Measurements from ENCODE around the gene SCGB1C1.
A peak's percentile ranks its signal among the peaks of the same experiment; 100 is the strongest.
"Not testable (repeated sequence)": the region's sequence is repeated elsewhere in the genome, so short reads cannot be mapped to it uniquely, and the experiment has no call there.

The SCGB1C1 gene

DNA sequence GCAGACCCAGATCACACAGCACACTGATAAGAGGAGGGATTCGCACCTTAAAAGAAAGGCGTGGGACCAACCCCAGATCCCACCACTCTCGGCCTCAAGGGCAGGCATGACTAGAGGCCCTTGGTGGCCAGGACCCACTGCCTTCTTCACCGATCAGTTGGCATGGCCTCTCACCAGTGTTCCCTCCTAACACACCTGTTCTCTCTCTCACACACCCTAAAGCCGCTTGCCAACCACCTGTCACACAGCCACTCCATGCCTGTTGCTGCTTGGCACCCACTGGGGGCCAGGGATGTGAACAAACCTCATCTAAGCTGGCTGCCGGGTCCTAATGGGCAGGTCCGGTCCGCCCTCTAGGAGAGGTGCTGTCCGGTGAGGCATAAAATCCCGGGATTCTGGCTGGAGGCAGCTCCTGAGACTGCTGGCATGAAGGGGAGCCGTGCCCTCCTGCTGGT is at the start of gene SCGB1C1:
Gene SCGB1C1 (plus strand): TSS at position 405 of the 455 bp plus-strand sequence. CDS start 22 bp downstream, at position 427.
- intact Hi-C loops (cut with DNase I); DNase-seq: not testable (repeated sequence)

- DNase-seq; intact Hi-C loops (cut with DNase I): not testable (repeated sequence)
Measured at GRCh38 chr11:180242-180641, 12.6 kb upstream of the SCGB1C1 start.

- peak in 9 of 10 donors; percentile 8 to 94 (median 49) for DNase-seq
- intact Hi-C loops (cut with DNase I) = not testable (repeated sequence)
Measured at GRCh38 chr11:189200-189783, 3.6 kb upstream of the SCGB1C1 start.

DNA sequence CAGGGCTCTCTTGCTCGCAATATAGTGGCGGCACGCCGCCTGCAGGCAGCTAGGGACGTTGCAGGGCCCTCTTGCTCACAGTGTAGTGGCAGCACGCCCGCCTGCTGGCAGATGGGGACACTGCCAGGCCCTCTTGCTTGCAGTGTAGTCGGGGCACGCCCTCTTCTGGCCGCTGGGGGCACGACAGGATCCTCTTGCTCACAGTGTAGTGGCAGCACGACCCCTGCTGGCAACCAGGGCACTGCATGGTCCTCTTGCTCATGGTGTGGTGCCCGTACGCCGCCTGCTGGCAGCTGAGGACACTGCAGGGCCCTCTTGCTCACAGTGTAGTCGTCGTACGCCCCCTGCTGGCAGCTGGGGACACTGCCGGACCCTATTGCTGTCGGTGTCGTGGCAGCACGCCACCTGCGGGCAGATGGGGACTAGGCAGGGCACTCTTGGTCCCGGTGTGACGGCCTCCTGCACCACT is 3.0 kb upstream of the SCGB1C1 start:
- intact Hi-C loops (cut with DNase I) = not testable (repeated sequence)
- peak in 7 of 10 donors; percentile 10 to 87 (median 39) for DNase-seq

- intact Hi-C loops (cut with DNase I) = not testable (repeated sequence)
- peak in 2 of 10 donors; percentile 21 to 79 for DNase-seq
Measured at GRCh38 chr11:190546-190945, 2.3 kb upstream of the SCGB1C1 start.

GRCh38 chr11:191490-192478 is 1.1 kb upstream of the SCGB1C1 start:
- intact Hi-C loops (cut with DNase I) = not testable (repeated sequence)
- DNase-seq = peak in 7 of 10 donors; percentile 9 to 79 (median 39)

- peak in 5 of 10 donors; percentile 2 to 75 (median 12) for DNase-seq
- intact Hi-C loops (cut with DNase I) = not testable (repeated sequence)
Measured at GRCh38 chr11:193481-193880, 603 bp downstream of the SCGB1C1 start.

DNA sequence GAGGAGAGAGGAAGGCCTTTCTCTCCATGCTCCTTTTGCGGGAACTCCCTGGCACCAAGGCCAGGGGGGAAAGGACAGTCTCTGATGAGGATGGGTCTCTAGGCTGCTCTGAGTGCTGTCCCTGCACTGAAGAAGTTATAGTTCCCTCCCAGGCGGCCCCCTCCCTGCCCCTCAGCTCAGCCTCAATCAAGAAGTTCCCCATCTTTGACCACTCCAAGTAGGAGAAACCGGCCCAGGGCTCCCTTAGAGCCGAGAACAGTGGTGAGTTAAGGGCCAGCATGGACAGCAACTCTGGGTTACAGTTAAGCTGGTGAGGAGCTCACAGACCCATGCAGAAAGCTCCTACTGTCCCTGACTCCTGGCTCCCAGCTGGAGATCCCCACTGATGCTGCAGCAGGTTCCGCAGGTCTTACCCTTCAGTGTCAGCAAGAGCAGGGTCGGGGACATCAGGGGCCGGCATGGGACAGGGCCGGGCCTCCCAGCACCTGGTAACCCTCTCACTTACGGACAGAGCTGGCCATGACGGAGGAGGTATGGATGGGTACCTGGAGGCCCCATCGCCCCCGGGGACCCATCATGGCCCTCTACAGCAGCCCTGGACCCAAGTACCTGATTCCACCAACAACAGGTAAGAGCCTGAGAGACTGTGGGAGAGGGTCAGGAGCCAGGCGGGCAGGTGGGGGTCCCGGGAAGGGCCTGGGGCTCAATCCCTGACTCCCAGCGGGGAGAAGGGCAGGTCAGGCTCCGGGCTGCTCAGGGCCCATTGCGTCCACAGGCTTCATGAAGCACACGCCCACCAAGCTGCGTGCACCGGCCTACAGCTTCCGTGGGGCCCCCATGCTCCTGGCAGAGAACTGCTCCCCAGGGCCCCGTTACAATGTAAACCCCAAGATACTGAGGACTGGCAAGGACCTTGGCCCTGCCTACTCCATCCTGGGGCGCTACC is 4.2 kb downstream of the SCGB1C1 start:
- DNase-seq = peak in 3 of 10 donors; percentile 63 to 66 (median 64)
- intact Hi-C loops (cut with DNase I) = no loop called here

DNA sequence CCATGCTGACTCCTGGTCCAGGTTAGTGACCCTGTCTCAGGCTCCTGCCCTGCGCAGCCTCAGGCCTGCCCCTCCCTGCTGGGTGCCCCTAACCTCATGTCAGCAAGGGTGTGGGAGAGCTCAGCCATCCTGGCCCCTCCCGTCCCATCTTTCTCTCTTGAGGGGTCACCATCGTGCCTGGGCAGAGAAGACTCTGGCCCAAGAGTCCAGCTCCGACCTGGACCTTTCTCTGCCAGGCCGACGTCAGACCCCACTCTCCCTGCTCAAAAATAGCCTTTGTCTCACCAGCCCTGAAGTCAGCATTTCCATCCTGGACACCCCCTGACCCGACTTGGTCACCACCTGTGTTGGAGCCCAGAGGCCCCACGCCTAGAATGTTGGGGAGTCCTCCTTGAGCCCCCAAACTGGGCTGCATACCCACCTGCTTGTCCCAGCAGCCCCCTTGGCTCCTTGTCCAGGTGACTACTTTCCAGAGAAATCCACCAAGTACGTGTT is 4.9 kb downstream of the SCGB1C1 start:
- DNase-seq = peak in 4 of 10 donors; percentile 5 to 72 (median 60)
- intact Hi-C loops (cut with DNase I) = no loop called here

GRCh38 chr11:198236-198806 is 5.4 kb downstream of the SCGB1C1 start:
- peak in 5 of 10 donors; percentile 8 to 61 (median 34) for DNase-seq
- intact Hi-C loops (cut with DNase I) = no loop called here

DNA sequence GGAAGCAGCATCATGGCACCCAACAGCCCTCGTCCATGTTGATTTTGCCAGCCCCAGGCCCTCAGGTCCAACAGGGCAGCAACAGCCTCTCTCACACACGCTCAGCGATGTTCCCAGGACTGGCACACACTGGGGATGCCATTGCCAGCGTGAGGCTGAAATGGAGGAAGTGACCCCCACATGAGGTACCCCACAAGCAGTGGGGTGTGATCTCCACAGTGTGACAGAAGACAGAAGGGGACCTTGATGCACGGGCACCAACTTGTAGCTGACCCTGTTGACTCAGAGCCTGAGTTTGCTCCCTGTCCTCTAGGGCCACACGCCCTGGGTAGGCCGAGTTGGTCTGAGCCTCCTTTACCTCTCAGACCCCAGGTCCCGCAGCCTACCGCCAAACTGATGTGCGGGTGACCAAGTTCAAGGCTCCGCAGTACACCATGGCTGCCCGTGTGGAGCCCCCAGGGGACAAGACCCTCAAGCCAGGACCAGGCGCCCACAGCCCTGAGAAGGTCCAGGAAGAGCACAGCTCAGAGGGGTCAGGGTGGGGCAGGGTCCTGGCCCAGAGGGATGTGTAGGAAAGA is 6.2 kb downstream of the SCGB1C1 start:
- peak in 3 of 10 donors; percentile 2 to 80 (median 52) for DNase-seq
- intact Hi-C loops (cut with DNase I) = no loop called here

- DNase-seq = peak in 3 of 10 donors; percentile 7 to 71 (median 27)
- intact Hi-C loops (cut with DNase I) = no loop called here
Measured at GRCh38 chr11:199782-200181, 6.9 kb downstream of the SCGB1C1 start.

GRCh38 chr11:200224-201003 is 7.5 kb downstream of the SCGB1C1 start:
- intact Hi-C loops (cut with DNase I) = no loop called here
- DNase-seq = peak in 3 of 10 donors; percentile 4 to 68 (median 67)

GRCh38 chr11:201966-202365 is 9.1 kb downstream of the SCGB1C1 start:
- intact Hi-C loops (cut with DNase I) = no loop called here
- DNase-seq = peak in 2 of 10 donors; percentile 17 to 38

DNA sequence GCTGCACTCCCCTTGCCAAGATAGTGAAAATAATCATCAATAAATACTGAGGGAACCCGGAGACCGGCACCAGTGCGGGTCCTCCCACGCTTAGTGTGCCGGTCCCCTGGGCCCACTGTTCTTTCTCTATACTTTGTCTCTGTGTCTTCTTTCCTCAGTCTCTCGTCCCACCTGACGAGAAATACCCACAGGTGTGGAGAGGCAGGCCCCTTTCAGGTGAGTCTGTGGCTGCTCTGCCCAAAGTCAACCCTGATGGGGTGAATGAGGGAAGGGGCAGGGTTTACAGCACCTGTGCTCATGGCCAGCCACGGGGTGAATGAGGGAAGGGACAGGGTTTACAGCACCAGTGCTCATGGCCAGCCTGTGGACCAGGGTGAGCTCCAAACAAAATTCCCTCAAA is 9.6 kb downstream of the SCGB1C1 start:
- peak in 3 of 10 donors; percentile 3 to 62 (median 29) for DNase-seq
- intact Hi-C loops (cut with DNase I) = no loop called here

- peak in 3 of 10 donors; percentile 4 to 67 (median 53) for DNase-seq
- intact Hi-C loops (cut with DNase I) = no loop called here
Measured at GRCh38 chr11:203056-203944, 10.4 kb downstream of the SCGB1C1 start.

Data from posterior cingulate gyrus (tissue), 11 donors.